HPDE6-E6E7 (cell line): ENCODE results near the gene MAP2K7.
"Not testable (repeated sequence)": the region's sequence is repeated elsewhere in the genome, so short reads cannot be mapped to it uniquely, and the experiment has no call there.

Source experiments
- DNase-seq: peaks from one replicate; pipeline ENCODE4 v3.0.0; 2011; ENCODE audit warnings: missing footprints; ENCODE audit errors: extremely low spot score

The MAP2K7 gene

DNA sequence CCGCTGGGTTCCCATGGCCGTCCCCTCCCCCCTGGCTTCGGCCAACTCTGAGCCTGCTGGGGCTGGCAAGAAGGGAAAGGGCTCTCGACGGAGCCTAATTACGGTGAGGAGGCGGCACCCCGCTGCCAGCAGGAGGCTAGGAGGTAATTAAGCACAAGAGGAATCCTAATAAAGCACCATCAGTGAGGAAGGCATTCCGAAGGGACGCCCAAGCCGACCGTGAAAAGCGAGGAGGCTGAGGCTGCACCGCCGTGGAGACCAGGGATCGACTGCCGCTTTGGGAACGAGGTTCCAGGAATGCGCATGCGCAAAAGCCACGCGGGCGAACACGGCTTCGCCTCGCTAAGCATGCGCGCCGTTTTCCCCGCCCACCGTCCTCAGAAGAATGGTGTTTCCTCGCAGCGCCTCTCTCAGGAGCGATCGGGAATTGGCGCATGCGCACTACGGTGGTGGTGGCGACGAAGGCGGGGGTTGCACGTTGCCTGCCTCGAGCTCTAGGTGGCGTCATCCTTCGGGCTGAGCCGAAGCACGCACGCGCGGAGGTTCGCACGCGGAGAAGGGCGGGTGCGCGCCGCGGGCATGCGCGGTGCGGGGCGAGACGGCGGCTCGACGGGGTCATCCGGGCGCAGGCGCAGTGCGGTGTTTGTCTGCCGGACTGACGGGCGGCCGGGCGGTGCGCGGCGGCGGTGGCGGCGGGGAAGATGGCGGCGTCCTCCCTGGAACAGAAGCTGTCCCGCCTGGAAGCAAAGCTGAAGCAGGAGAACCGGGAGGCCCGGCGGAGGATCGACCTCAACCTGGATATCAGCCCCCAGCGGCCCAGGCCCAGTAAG lies at the start of gene MAP2K7:
Gene MAP2K7 (plus strand): TSS at position 634 of the 830 bp plus-strand sequence. CDS start 68 bp downstream, at position 702.
- peak; percentile 97 for DNase-seq

DNA sequence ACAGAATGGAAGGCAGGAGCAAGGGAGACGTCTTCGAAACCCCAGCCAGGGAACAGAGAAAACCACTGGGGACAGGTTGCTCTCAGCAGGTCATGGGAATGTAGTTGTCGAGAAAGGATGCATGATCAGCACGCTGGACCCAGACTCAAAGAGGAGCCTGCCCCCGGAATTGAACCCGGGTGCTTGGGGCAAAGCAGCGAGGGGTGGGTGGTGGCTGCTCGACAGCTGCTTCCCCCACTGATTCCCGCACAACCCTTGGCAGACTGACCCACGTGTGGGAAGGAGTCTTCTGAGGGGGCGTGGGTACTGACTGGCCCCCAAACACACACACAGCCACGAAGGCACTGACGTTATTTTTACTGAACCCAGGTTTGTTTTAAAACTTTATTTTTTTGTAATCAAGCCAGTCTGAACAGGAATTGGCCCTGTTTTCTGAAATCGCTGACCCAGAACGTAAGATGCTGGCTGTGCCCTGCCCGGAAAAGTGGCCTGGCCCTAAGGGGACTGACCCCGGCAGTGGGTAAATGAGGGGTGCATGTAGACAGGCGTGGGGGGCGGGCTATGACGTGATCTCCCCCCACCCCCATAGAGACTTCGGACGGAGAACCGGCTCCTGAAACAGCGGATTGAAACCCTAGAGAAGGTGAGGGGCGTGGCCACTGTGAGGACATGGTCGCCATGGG lies 48.1 kb upstream of the MAP2K7 start:
- no peak for DNase-seq

DNA sequence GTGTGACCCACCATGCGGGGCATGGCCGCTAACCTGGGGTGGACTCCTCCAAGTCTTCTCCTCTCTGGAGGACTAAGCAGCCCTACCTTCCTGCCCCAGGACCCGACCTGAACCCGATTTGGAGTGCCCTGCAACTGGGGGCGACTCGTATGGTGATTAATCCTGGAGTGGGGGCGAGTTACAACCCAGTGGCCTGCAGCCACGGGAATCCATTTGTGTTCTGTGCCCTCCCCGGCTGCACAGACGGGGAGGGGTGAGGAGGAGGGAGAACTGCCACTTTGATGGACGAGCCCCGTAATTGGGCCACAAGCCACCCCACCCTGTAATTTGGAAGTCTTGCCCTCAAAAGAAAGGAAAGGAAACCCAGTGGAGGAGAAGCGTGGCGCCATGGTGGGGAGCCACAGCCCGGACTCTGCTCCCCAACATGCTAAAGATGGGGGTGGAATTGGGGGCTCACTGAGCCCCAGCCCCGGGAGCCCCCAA lies 47.5 kb upstream of the MAP2K7 start:
- no peak for DNase-seq

DNA sequence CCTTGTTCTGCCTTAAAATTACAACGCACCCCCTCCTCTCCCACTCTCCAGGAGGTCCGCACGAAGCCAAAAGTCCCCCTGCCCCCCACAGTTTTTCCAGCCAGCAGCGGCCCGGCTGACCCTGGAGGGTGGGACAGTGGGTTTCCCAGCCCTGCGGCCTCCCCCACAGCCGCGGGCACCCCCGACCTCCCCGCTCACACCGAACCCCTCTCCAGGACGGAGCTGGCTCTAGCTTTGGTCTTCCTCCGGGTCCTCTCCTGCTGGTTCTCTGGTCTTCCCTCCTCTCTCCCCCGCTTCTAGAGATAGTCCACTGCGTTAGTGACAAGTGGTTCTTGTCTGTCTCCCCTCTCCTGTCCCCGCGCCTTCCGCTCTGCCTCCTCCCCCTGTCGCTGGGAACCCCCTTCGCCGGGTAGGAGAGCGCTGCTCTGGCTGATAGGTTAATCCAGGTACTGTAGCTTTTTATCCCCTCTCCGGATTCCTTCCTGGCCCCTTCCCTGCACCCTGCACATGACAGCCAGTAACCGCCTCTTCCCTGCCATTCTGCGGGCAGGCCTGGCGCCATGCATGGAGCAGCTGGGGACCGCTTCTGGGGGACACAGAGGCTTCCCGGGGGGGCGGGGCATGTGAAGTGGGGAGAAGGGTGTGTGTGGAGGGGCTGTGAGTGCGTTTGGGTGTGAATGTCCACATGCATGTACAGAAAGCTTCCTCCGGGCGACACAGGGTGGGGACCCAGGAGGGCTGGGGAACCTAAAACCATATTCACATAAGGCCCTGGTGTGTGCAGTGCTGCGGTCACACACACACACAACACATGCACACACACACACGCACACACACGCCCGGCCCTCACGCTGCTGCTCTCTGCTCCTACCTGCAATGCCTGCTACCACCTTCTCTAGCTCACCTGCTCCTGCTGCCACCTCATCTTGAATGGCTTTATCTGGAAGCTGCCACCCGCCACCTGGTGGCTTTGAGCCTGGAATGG lies 46.7 kb upstream of the MAP2K7 start:
- DNase-seq = no peak

DNA sequence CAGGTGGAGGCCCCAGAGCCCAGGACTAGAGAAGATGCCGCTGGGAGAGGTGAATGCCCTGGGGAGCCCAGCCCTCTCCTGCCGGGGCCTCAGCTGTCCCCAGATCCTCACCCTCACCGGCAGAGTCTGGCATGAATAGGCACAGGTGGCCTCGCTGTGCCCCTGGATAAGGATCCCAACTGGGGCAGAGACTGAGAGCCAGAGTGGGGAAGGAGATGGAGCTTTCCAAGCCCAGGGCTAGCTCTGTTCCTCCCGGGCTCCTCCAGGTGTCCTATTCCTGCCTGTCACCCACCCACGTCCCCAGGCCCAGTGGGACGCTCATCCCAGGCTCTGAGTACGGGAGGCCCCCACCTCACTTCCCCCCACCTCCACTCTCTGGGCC lies 46.0 kb upstream of the MAP2K7 start:
- DNase-seq = no peak

DNA sequence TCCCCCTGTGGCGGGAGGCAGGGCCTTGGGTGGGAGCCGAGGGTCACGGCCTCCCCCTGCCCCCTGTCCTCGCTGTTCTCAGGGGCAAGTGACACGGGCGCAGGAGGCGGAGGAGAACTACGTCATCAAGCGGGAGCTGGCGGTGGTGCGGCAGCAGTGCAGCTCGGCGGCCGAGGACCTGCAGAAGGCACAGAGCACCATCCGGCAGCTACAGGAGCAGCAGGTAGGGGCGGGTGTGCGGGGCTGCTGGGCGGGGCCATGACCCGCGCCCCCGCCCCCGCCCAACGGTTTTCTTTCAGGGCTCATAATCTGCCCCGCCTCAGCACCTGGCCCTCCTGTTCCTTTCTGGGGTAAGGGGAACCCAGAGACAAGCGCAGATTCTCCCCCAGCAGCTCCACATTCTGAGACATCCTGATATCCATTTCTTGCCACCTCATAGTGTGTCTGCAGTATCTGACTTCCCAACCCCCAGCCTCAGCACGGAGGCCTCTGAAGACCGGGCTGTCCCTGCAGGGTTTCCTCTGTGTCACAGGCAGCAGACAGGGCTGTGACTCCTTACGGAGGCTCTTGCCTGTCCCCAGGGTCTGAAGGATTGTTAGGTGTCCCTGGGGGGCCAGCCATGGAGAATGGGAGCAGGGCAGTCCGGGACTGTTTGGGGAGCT lies 45.4 kb upstream of the MAP2K7 start:
- DNase-seq = no peak

DNA sequence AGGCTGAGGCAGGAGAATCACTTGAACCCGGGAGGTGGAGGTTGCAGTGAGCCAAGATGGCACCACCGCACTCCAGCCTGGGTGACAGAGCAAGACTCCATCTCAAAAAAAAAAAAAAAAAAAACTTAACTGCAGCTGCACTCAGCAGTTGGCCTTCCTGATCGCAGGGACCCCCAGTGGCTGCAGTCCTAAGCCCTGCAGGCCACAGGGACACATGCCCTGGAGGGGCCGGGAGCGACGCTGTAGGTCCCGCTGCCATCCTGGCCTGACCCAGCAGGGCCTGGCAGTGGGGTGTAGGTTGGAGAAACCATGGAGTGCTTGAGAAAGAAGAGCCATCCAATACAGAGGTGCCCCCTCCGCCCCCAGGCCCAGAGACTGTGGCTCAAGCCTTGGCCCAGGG lies 44.6 kb upstream of the MAP2K7 start:
- not testable (repeated sequence) for DNase-seq

DNA sequence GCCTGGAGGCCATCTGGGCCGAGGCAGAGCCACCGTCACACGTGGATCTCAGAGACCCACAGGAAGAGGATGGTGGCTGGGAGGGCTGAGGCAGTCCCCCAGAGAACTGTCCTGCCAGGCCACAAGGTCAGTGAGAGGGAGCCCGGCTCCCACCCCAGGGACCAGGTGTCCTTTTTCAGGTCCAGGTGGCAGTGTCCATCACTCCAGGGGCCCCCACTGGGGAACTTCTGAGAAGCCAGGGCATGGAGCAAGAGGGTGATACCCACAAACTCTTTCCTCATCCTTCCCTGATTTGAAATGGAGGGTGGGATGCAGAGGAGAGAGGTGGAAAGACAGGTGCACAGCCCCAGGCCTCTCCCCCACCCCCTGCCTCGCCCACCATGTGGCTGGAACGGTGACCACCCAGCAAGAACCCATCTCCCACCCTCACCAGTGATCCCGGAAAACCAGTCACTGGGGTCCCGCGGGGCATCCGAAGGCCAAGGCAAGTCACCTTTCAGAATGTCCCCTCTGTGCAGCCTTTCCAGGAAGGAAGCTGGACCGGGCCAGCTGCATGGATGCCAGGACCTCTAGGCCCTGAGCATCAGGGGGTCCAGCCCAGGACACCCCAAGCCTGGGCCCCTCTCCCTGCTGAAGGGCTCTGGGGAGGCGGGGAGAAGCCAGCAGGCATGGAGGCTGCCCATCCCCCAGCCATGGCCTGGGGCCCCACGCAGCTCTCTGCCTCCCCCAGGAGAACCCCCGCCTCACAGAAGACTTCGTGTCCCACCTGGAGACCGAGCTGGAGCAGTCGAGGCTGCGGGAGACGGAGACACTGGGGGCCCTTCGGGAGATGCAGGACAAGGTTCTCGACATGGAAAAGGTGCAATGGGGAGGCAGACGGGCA lies 43.6 kb upstream of the MAP2K7 start:
- DNase-seq = no peak

DNA sequence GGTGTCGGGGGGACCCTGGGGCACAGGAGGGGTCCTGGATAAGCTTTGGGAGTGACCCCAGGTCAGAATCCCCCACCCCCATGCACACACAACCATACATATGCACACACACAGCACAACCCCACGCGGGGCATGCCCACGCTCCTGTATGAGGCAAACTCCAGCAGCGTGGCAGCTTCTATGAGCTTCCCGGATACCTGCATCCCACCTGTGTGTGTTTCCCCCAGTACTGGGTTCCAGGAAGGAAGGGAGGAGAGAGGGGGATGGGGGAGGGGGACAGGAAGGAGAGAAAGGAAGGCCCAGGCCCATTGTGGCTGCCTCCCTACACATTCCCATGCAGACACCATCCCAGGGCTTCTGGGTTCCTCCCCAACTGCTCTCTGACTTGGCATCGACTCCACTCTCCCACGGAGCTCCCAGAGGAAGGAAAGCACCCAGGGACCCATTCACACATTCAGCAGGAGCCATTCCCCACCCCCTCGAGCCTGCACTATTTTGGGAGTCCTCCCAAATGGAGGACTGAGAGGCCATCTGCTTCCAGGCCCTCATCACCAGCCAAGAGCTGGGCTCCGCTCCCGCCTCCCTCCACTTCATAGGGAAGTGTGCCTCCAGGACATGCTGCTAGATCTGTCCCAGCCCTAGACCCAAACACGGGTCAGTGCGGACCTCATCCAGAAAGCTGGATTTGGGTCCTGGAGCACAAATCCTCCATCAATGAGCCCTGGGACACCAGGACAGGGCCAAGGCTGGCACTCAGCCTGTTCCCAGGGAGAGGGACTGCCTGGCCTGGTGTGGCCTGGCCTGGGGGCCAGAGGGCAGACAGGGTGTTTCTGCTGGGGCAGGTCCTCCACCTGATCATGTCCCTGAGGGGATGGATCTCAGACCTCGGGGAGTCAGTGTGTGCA lies 42.7 kb upstream of the MAP2K7 start:
- DNase-seq = no peak

DNA sequence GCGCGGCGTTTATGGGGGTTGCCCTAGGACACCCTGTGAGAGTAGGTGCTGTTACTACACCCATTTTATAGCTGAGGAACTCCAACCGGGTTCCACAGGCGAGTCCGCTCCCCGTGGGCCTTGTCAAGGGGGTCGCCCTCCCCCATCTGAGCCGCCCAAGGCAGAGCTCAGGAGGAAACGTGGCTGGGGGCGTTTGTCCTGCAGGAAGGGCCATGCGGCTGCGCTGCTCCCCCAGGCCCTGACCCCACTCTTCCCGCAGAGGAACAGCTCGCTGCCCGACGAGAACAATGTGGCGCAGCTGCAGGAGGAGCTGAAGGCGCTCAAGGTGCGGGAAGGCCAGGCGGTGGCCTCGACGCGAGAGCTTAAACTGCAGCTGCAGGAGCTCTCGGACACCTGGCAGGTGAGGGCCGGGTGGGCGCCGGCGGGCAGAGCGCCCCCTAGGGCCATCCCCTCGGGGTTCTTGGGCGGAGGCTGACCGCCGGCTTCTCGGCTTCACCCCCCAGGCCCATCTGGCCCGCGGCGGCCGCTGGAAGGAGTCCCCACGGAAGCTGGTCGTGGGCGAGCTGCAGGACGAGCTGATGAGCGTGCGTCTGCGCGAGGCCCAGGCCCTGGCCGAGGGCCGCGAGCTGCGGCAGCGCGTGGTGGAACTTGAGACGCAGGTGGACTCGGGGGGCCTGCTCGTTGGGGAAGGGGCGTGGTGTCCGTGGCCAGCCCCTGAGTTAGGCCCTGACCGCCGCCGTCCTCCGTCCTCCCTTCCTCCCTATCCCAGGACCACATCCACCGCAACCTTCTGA lies 41.9 kb upstream of the MAP2K7 start:
- DNase-seq = no peak

DNA sequence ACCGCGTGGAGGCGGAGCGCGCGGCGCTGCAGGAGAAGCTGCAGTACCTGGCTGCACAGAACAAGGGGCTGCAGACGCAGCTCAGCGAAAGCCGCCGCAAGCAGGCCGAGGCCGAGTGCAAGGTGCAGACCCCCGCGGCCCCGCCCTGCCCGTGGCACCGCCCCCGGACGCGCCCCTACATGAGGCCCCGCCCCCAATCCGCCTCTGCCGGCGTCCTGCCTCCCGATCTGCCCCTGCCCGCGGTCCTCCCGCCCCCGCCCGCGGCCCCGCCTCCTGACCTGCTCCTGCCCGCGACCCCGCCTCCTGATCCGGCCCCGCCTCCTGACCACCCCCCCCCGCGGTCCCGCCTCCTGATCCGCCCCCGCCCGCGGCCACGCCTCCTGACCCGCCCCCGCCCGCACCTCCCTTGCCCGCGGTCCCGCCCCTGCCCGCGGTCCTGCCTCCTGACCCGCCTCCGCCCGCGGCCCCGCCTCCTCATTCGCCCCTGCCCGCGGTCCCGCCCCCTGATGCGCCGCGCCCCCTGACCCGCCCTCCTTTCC lies 41.2 kb upstream of the MAP2K7 start:
- DNase-seq = no peak

DNA sequence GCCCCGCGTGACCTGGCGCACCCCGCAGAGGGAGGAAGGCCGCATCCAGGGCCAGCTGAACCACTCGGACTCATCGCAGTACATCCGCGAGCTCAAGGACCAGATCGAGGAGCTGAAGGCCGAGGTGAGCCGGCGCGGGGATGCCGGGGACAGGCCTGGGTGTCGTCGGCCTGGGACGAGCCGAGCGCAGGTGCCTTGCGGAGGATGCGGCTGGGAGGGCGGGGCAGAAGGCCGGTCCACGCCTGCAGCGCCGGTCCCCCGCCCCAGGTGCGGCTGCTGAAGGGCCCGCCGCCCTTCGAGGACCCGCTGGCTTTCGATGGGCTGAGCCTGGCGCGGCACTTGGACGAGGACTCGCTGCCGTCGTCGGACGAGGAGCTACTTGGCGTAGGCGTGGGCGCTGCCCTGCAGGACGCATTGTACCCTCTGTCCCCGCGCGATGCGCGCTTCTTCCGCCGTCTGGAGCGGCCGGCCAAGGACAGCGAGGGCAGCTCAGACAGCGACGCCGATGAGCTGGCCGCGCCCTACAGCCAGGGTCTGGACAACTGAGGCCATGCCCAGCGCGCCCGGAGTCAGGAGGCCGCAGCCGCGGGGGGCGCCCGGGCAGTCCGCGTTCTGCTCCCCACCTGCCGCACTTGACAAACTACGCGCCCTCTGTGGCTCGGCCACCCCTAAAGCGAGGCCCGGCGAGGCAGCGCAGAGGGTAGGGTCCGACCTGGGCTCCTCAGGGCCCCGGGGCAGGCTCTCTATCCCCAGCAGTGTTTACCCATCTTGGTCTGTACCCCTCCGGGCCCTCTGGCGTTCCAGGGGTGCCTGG lies 40.3 kb upstream of the MAP2K7 start:
- DNase-seq = no peak

DNA sequence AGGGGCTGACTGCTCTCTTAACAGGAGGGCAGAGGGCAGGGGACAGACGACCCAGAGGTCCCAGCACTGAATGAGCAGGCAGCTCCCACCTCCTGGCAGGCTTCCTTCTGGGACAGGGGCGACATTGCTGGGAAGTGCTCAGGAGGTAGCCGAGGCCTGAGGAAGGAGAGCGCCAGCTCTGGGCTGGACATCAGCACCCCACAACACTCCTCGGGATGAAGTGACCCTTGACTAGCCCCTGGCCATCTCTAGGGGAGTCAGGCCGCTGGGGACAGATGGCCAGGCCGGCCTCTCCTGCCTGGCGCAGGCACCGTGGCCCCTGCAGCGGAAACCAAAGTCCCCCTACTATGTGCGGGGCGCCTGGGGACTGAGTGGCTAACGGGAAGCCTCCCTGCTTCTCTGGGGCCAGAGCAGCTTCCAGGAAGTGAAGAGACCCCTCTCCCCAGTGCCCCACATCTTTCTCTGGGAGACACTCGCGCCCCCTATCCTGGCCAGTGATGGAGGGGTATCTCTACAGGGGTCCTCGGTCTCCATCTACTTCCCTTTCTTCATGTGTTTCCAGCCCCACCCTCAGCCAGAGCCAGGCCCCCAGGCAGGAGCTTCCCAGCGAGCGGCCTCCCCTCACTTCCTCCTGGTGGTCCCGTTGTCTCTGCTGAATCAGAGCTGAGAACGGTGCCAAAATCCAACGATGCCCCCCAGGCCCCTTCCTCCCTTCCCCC lies 39.5 kb upstream of the MAP2K7 start:
- DNase-seq = no peak

DNA sequence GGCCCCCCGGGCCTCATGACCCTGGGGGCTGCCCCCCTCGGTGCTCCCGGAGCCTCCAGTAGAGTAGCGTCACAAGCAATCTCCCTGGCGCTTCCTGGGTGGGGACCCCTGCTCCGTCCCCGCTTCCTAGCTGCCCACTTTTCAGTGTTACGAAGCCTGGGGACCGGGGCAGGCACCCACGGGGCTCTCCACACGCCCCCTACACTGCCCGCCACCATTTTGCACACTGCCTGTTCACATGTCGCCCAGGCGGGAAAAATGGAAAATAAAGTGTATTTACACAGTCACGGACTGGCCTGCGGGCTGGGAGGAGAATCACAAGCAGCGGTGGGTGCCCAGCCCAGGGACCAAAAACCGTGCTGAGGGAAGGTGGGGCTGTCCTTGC lies 39.0 kb upstream of the MAP2K7 start:
- DNase-seq = no peak

DNA sequence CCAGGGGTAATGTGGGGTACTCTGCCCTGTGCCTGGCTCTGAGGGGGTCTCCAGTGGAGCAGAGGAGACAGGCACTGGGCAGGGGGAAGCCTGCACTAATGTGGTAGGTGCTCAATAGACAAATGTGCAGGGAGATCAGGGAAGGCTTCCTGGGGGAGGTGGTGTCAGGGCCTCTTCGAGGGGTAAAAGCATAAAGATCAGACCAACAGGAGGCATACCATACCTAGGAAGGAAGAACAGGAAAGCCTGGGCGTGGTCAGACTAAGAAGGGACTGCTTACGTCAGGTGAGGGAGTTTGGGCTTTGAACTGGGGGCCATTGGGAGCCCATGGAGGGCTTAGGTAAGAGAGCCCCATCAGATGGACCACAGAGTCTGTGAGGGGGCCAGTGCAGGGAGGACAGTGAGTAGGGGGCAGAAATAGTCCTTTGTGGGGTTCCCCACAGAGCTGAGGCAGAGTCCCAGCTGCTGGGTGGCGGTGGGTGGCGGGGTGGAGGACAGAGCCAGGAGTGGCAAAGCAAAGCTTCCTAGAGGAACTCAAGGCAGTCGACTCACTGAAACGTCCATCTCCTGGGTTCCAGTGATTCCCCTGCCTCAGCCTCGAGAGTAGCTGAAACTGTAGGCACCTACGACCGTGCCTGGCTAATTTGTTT lies 38.3 kb upstream of the MAP2K7 start:
- no peak for DNase-seq

DNA sequence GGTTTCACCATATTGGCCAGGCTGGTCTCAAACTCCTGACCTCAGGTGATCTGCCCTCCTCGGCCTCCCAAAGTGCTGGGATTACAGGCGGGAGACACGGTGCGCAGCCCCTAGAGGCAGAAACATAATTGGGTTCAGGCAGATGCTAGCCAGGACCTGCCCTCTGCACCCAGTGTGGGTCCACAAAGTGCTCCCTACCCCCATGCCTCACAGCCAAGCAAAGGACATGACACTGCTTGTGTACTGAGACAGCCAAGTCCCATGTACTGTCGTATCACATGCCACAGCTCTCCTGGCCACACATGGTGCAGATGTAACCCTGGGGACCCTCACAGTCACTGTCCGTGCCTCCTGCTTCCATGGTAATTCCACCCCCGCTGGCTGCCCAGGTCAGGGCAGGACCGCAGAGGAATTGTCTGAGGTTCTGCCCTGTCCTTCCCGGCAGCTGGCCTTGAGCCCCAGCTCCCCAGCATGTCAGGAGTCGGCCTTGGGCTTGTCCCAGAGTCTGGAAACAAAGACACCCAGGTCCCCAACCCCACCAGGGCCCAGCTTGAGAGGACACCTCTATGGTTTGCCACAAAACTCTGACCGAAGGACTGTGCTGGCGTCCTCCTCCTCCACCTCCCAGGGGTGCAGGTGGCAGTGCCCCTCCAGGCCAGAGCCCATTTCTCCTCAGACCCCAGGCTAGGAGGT lies 37.1 kb upstream of the MAP2K7 start:
- DNase-seq = no peak
